HG02943 (cell line): ENCODE data around the gene SLC11A2.
"Not testable (repeated sequence)": the region's sequence is repeated elsewhere in the genome, so short reads cannot be mapped to it uniquely, and the experiment has no call there.

Experiments used
- ATAC-seq: cut with Tn5 transposase; IDR thresholded peaks from one replicate; pipeline ENCODE4 v1.9.1; 2021; ENCODE audit warnings: mild to moderate bottlenecking, low read depth, moderate library complexity; ENCODE audit not compliant: unreplicated experiment

The SLC11A2 gene

DNA sequence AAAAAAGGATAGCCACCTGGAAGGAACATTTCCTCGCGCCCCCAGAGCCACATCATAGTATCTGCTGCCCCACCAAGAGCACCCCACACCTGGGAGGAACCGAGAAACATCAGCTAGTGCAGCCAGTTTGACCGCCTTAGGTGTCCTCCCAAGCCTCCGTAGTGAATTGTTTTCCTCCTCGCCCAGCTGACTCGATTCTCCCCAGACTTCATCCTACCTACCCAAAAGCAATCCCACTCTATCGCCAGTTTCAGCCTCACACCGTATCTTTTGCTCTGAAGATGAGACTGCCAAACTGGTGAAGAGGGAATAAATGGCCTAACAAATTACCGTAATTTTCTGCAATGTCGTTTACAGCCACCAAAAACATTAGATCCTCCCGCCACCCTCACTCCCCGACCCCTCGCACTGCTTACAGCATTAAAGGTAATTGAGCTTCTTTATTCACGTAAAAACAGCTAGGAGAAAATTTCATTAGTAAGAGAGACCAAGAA lies 1.2 kb upstream of the SLC11A2 start:
- ATAC-seq: no peak

DNA sequence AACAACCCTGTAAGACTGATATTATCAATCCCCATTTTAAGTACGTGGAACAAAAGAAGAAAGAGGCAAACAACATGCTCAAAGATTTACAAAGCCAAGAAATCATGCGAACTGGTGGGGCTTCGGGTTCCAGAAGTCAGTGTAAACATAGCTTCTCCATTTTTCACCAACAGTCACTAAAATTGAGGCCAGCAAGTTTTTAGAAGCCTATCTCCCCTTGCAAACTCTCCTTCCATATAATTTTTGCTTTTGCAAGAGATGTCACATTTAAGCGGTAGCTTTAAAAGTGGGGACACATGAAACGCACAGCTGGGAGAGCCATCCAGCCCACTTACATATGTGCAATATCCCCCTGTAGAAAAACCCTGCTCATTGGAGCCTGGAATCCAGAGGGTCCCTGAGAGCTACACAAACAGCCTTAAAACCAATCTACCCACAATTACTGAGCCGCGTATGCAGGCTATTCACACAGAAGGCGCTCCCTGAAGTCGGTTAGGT lies 797 bp downstream of the SLC11A2 start:
- no peak for ATAC-seq

DNA sequence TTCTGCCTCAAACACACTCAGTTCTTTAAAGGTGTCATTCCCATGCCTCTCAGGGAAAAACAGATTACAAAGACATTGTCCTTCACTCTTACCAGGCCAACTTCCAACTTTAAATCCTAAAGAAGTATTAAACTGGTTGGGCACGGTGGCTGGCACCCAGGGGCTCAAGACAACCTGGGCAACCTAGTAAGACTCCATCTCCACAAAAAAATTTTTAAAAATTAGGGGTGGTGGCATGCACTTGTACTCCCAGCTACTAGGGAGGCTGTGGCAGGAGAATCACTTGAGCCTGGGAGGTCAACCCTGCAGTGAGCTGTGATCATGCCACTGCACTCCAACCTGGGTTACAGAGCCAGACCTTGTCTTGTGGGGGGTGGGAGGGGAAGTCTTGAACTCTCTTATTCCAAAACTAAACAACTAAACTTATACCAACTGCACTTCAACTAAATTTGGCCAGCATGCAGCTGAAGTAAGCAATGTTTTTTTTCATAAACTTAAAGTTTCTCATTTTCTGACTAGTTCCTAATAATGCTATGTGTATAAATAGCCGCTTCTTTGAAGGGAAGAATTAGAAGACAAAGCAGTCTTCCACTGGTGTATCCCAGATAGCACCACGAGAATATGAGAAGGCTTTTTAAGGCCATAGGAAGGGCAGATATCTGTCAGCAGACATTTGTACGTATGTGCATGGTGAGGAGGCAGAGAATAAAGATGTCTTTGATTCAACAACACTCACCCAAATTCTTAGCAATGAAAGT lies 2.4 kb downstream of the SLC11A2 start:
- ATAC-seq: no peak

DNA sequence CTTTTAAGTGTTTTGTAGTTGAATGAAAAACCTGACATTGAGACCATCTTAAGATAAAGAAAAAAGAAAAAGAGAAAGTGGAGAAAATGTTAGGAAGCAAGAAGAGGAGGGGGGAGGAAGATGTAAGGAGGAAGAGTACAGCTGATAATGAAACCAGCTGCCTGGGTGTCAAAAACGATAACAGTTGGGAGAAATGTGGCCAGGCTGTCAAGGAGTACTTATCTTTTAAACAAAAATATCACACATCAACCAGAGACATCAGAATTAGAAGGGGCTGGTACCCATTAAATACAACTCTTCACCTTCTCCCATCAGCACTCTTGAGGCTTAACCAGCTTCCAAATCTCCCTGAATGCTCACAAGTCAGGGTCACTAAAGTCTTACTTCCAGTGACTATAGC lies 4.5 kb downstream of the SLC11A2 start:
- ATAC-seq: no peak

DNA sequence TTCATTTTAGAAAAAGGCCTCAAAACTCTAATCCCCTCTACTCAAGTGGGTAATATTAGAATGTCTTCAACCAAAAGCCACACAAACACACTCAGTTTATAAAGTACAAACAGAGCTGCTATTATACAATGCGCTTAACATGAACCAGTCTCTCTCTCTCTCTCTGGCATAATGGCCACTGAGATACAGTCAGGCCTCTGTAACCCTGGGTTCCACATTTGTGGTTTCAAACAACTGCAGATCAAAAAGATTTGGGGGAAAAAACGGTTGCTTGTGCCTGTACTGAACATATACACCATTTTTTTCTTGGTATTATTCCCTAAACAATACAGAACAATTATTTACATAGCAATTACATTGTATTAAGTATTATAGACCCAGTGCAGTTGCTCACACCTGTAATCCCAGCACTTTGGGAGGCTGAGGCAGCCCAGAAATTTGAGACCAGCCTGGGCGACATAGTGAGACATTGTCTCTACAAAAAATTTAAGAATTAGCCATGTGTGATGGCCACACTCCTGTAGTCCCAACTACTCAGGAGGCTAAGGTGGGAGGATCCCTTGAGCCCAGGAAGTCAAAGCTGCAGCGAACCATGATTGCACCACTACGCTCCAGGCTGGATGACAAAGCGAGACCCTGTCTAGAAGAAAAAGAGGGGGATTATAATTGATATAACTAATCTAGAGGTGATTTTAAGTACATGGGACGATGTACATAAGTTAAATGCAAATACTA lies 5.6 kb downstream of the SLC11A2 start:
- no peak for ATAC-seq

DNA sequence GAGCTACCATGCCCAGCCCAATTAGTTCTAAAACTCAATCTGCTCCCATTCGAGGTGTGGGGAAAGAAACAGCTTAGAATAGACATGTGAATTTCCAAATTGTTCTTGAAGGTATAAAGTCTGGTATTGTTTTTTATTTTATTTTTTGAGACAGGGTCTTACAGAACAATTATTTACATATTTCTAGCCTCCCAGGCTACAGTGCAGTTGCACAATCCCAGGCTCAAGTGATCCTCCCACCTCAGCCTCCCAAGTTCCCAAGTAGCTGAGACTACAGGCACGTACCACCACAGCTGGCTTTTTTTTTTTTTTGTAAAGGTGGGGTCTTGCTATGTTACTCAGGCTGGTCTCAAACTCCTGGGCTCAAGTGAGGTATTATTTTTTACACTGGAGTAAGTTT lies 6.3 kb downstream of the SLC11A2 start:
- ATAC-seq: no peak

DNA sequence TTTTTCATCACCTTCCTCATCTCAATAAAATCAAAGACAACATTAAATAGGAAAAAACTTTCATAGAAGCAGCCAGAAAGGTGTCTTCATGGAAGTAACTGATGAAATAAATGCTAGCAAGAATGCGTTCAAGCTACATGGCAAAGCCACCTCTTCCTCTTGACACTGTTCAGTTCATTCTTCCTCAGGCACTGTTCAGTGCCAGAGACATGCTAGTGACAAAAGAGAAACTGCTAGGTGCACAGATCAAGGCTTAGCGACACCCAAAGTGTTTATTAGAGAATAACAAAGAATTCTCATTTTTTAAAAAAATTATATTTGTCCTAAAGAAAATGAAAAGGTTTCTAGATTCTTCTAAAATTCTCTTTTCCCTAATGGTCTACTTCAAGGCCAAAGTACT lies 7.2 kb downstream of the SLC11A2 start:
- ATAC-seq: no peak

DNA sequence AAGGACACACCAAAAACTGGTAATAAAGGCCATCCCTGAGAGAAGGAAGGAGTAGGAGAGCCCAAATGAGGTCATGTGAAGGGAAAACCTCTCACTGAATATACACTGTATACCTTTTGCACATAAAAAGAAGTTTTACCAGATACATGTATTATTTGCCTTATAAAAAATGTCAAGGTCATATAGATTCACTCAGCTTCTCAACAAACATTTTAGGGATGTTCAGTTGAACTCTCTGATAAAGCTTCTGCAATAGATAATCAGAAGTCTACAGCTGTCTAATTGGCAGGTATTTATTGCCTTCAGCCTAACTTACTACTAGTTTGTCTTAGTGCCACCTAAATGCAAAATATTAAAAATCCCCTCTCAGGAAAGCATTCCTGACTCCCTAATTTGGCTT lies 8.7 kb downstream of the SLC11A2 start:
- no peak for ATAC-seq

DNA sequence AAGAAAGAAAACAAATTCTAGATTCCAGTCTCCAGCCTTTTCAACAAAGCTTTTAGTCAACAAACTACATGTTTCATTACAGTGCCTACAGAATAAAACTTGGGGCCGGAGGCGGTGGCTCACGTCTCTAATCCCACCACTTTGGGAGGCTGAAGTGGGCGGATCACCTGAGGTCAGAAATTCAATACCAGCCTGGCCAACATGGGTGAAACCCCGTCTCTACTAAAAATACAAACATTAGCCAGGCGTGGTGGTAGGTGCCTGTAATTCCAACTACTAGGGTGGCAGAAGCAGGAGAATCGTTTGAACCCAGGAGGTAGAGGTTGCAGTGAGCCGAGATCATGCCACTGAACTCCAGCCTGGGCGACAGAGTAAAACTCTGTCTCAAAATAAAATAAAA lies 11.7 kb downstream of the SLC11A2 start:
- not testable (repeated sequence) for ATAC-seq

DNA sequence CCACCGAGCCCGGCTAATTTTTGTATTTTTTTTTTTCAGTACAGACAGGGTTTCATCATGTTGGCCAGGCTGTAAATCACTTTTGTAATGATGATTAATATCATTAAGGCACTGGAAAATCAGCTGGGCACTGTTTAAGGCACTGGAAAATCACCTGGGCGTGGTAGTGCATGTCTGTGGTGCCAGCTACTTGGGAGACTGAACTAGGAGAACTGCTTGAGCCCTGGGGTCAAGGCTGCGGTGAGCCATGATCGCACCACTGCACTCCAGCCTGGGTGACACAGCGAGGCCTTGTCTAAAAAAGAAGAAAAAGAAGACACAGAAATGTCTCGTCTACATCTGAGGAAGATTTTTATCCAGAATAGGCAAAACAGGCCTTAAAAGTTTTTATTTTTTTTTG lies 12.7 kb downstream of the SLC11A2 start:
- ATAC-seq: no peak

DNA sequence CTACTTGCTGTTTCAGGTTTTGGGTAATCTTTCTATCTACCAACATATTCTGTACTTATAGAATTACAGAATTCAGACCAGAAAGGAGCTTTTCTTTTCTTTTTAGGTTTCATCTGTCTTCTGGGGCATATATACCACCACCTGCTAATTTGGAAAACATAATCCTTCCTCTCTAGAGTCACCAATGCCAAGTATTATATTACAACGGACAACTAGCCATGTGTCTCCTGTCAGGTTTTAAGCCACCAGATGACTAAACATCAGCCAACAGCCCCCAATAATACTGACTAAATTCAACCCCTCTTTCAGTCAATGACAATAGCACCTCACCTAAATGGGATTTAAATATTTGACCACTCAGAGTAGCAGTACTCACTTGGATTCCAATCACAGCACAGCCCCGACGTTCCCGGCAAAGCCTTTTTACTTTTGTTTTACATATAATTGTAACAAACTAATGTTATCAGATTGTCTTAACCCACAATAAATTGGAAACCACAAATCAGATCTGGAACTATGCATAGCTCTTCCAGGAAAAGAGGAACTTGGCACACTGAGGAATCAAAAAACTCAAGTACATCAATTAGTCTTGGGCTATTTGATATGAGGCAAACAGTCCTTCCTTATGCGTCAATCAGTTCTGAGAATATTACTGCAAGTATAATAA lies 13.5 kb downstream of the SLC11A2 start:
- ATAC-seq: no peak

DNA sequence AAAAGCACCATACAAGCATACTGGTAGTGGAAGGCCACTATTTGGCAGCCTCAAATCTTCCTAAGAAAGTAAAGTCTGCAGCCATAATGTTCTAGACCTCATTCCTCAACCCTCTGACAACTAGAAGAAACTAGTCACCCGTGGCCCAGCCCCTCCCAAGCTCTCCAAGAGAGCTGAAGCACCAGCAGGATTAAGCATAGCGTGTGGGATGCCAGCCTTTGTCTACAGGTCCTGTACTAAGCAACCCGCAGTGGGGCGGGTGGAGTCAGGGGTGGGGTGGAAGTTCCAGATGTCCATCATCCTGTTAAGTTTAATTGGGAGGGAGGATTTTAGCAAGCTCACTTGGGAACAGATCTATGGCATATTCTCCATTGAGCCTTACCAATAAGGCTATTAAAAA lies 14.2 kb downstream of the SLC11A2 start:
- ATAC-seq: no peak

DNA sequence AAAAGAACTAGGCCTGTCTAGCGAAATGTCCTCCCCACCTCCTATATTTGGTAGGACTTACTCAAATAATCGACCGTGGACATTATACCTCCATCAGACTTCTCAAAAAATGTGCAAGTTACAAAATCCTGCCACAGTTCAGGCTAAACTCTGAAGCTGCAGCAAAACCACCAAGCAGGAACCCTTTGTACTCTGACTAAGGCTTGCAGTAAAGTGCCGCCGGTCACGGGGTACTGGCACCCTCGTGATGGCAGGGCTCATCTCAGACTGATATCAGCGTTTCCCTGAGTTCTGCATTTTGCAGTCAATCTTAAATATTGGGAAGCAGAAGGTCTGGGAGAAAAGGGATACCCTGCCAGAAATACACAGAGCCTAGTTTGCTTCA lies 17.1 kb downstream of the SLC11A2 start:
- no peak for ATAC-seq

DNA sequence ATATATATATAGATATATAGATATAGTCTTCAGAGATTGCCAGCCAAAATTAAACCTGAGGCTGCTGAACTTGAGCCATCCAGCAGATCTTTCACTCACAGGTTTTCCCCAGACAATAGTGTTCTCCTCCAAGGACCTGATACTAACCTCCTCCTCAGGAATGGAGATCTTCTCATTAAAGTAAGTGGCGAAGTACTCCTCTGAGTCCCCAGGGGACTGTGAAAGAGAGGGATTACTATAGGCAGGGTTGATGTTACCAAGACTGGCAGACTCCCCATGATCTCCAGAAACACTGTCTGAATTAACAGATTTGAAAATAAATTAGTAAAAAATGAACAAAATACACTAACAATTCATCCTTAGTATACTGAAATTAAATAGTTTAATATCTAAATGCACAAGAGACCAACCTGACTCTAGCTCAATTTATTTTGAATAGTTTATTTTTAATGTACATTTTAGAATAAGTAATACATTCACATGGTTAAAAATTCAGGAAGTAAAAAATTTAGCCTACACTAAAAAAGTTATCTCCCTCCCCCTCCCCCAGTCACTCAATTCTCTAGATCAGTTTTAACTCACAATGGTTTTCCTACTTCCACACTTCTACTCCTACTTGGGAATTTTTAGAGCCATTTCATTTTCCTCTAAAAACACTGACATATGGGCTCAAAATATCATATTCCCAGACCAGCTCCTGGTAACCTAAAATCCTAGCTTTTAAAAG lies 17.7 kb downstream of the SLC11A2 start:
- no peak for ATAC-seq

DNA sequence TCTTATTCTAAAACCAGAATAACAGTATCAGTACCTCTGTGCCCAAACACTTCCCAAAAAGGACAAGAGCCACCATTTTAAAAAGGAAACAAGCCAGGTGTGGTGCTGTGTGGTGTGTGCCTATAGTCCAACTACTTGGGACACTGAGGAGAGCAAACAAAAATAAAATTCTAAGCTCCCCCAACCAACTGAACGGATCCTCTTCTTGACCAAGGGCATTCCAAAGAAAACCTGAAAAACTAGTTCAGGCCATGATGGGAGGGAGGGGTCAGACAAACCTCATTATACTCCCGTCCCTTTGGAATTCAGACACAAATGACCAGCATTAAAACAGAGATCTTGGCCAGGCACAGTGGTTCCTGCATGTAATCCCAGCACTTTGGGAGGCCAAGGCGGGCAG lies 20.5 kb downstream of the SLC11A2 start:
- ATAC-seq: no peak

DNA sequence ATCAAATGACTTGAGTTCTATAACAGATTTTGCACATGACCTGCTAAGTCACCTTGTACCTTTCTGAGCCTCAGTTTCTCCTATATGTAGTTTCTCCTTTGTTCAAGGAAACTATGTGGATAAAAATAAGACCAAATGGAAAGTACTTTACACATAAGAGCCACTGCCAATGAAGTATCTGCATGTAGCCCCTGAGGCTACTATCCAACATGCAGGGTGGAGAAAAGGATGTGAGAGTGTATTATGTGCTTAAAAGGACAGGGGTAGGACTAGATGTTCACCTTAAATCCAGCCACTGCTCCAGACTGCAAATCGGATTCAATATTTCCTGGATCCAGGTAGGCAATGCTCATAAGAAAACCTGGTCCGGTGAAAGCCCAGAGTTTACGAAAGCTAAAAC lies 21.2 kb downstream of the SLC11A2 start:
- ATAC-seq: no peak

DNA sequence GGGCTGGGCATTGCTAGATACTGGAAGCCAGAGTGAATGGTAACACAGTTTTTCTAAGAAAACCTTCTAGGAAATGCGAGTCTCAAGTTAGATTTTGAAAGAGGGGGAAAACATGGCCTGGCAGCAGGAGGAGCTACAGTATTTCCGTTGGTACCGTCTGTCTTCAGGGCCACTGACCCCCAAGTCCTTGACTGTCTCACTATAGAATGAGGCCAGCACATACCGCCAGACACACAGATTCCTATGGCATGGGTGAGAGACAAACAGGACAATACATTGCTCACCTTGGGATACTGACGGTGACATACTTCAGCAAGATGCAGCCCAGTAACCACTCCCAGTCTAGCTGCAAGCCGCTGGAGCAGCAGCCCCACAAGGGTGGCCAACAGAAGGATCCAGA lies 21.7 kb downstream of the SLC11A2 start:
- ATAC-seq: no peak

DNA sequence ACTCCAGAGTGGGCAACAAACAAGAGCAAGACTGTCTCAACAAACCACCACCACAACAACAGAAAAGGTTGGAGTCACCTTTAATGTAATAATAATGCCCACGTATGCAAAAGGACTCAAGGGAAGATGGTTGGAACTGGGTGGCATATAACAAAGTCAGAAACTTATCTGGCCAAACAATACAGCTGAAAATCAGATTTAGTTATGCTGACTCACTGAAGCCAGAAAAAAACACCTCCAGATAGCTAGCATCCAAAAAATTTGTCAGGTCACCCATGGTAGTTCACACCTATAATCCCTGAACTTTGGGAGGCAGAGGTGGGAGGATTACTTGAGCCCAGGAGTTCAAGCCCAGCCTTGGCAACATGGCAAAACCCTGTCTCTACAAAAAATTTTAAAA lies 24.4 kb downstream of the SLC11A2 start:
- no peak for ATAC-seq

DNA sequence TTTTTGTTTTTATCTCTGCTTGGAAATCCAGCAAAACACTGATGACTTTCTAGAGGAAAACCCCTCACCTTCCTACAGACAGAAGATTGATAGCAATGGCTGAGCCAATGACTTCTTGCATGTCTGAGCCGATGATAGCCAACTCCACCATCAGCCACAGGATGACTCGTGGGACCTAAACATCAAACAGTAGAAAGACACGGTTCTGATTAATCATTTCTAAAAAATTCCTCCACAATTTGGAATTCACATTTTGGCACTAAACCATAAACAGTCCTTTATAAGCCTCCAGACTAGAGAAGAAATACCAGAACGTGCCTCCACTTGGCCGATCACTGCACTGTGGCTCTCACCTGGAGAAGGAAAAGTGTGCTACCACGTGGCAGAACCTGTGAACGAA lies 25.9 kb downstream of the SLC11A2 start:
- no peak for ATAC-seq

DNA sequence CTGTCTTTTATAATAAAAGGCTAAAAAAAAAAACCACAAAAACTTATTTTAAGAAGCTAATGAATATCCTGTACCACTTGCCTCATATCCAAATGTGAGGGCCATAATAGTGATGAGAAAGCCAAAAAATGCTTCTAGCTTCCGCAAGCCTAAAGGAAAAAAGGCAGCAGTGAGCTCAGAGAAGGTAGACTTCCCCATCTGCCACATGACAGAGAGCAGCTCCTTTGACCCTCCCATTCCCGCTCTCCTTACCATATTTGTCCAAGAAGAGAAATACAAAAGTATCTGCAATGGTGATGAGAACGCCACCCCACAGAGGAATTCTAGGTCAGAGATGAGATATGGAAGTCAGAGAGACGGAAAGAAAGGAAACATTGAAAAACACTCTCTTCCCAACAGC lies 27.1 kb downstream of the SLC11A2 start:
- ATAC-seq: no peak

DNA sequence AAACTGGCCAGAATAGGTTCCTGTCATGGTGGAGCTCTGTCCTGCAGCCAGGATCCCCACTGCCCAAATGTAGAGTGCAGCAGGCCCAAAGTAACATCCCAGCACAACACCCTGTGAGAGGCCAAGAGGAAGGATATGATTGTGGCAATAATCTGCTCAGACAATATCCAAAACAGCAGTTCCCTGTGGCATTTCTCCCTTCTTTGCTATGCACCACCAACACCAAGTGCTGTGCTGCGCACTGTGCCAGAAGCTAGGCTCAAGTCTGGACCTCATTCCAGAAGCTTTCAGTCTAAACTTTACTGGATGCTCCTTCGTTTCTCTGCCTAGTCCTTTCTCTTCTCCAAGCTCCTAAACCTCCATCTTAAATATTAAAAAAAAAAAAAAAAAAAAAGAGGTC lies 33.4 kb downstream of the SLC11A2 start:
- ATAC-seq: no peak
